H9 (cell line): ENCODE results near the gene TMEM175. TPM values are rescaled to one million over a fixed set of nuclear protein-coding genes. Genes with fewer than 3 reads are reported as not detected.

Source experiments
- DNase-seq: peaks from one replicate; pipeline ENCODE4 v3.0.0-alpha.2; 2017
- H2AFZ ChIP-seq: one replicate; pipeline ENCODE4 v1.6.1; 2013; ENCODE audit warnings: mild to moderate bottlenecking, low read length, control low read depth, moderate library complexity
- H2AK5ac ChIP-seq: 2 replicates; pipeline ENCODE4 v1.6.1; 2013; ENCODE audit warnings: low read length, control low read depth, mixed read lengths; ENCODE audit not compliant: insufficient read length
- H2BK120ac ChIP-seq: one replicate; pipeline ENCODE4 v1.6.1; 2013; ENCODE audit warnings: low read depth, mild to moderate bottlenecking, low read length, control low read depth, inconsistent platforms; ENCODE audit not compliant: poor library complexity, severe bottlenecking
- H2BK12ac ChIP-seq: 2 replicates; pipeline ENCODE4 v1.6.1; 2013; ENCODE audit warnings: low read length, control low read depth, mixed read lengths, low read depth; ENCODE audit not compliant: insufficient read length
- H2BK15ac ChIP-seq: 2 replicates; pipeline ENCODE4 v1.6.1; 2013; ENCODE audit warnings: low read depth, low read length, control low read depth
- H2BK20ac ChIP-seq: one replicate; pipeline ENCODE4 v1.6.1; 2013; ENCODE audit warnings: low read depth, mild to moderate bottlenecking, low read length, control low read depth, inconsistent platforms; ENCODE audit not compliant: poor library complexity, severe bottlenecking
- H2BK5ac ChIP-seq: 2 replicates; pipeline ENCODE4 v1.6.1; 2013; ENCODE audit warnings: low read length, control low read depth, mixed read lengths; ENCODE audit not compliant: insufficient read length
- H3K14ac ChIP-seq: 2 replicates; pipeline ENCODE4 v1.6.1; 2013; ENCODE audit warnings: low read length, control low read depth; ENCODE audit not compliant: insufficient read depth
- H3K18ac ChIP-seq: 2 replicates; pipeline ENCODE4 v1.6.1; 2013; ENCODE audit warnings: low read depth, mild to moderate bottlenecking, mixed read lengths, low read length, control low read depth; ENCODE audit not compliant: insufficient read length
- H3K23ac ChIP-seq: 2 replicates; pipeline ENCODE4 v1.6.1; 2013; ENCODE audit warnings: low read length, control low read depth, mixed read lengths, low read depth; ENCODE audit not compliant: insufficient read length
- H3K23me2 ChIP-seq: 2 replicates; pipeline ENCODE4 v1.6.1; 2013; ENCODE audit warnings: low read depth, mild to moderate bottlenecking, mixed read lengths, low read length, control low read depth; ENCODE audit not compliant: insufficient read length, poor library complexity, severe bottlenecking
- H3K27ac ChIP-seq: 2 replicates; pipeline ENCODE4 v1.5.1; 2013; ENCODE audit warnings: low read length, control low read depth, mixed read lengths, low read depth; ENCODE audit not compliant: insufficient read length
- H3K27me3 ChIP-seq: 2 replicates; pipeline ENCODE4 v1.6.1; 2013; ENCODE audit warnings: low read length, control low read depth, inconsistent platforms; ENCODE audit not compliant: insufficient read depth
- H3K4ac ChIP-seq: 2 replicates; pipeline ENCODE4 v1.6.1; 2013; ENCODE audit warnings: low read depth, mild to moderate bottlenecking, control low read depth, inconsistent platforms, low read length, moderate library complexity
- H3K4me1 ChIP-seq: 2 replicates; pipeline ENCODE4 v1.6.1; 2013; ENCODE audit warnings: low read length, control low read depth, inconsistent platforms; ENCODE audit not compliant: insufficient read depth
- H3K4me2 ChIP-seq: 2 replicates; pipeline ENCODE4 v1.6.1; 2013; ENCODE audit warnings: low read length, control low read depth, mixed read lengths; ENCODE audit not compliant: insufficient read length, insufficient read depth
- H3K56ac ChIP-seq: 2 replicates; pipeline ENCODE4 v1.6.1; 2013; ENCODE audit warnings: low read depth, mild to moderate bottlenecking, mixed read lengths, low read length, control low read depth; ENCODE audit not compliant: insufficient read length
- H3K79me1 ChIP-seq: 2 replicates; pipeline ENCODE4 v1.6.1; 2013; ENCODE audit warnings: low read depth, mild to moderate bottlenecking, moderate library complexity, low read length, control low read depth, inconsistent platforms; ENCODE audit not compliant: insufficient read depth, poor library complexity, severe bottlenecking
- H3K79me2 ChIP-seq: 2 replicates; pipeline ENCODE4 v1.6.1; 2013; ENCODE audit warnings: low read length, control low read depth, inconsistent platforms; ENCODE audit not compliant: insufficient read depth
- H3K9ac ChIP-seq: 2 replicates; pipeline ENCODE4 v1.6.1; 2013; ENCODE audit warnings: low read length, control low read depth, mixed read lengths; ENCODE audit not compliant: insufficient read length; ENCODE audit errors: extremely low read depth
- H3K9me3 ChIP-seq: one replicate; pipeline ENCODE4 v1.6.1; 2013; ENCODE audit warnings: low read depth, low read length, inconsistent platforms; ENCODE audit not compliant: control insufficient read depth
- H3T11ph ChIP-seq: one replicate; pipeline ENCODE4 v1.6.1; 2013; ENCODE audit warnings: mild to moderate bottlenecking, low read length, control low read depth, inconsistent platforms
- H4K20me1 ChIP-seq: one replicate; pipeline ENCODE4 v1.6.1; 2013; ENCODE audit not compliant: control insufficient read depth, insufficient read length, insufficient read depth
- H4K5ac ChIP-seq: 2 replicates; pipeline ENCODE4 v1.6.1; 2013; ENCODE audit warnings: low read depth, mild to moderate bottlenecking, mixed read lengths, low read length, control low read depth; ENCODE audit not compliant: insufficient read length
- H4K8ac ChIP-seq: replicated peaks from 2 replicates; pipeline ENCODE4 v1.6.1; 2013; ENCODE audit warnings: low read length, control low read depth, mixed read lengths, low read depth; ENCODE audit not compliant: insufficient read length
- H4K91ac ChIP-seq: 2 replicates; pipeline ENCODE4 v1.6.1; 2013; ENCODE audit warnings: low read depth, mild to moderate bottlenecking, moderate library complexity, mixed read lengths, low read length, control low read depth; ENCODE audit not compliant: insufficient read length
- H3K27ac Mint-ChIP-seq, 3 experiments: 2 replicates in 2 of 3; 3 replicates in 1 of 3; pipeline ENCODE4 v1.8.0; 2020 to 2021; ENCODE audit warnings: mixed read lengths in 3 of 3, mild to moderate bottlenecking in 1 of 3, moderate library complexity in 1 of 3
- H3K27me3 Mint-ChIP-seq: 2 replicates; pipeline ENCODE4 v1.8.0; 2021; ENCODE audit warnings: low read depth, mild to moderate bottlenecking, moderate library complexity, mixed read lengths
- H3K36me3 Mint-ChIP-seq, 3 experiments: 2 replicates in 2 of 3; 3 replicates in 1 of 3; pipeline ENCODE4 v1.8.0; 2020 to 2021; ENCODE audit warnings: low read depth in 3 of 3, mixed read lengths in 3 of 3; ENCODE audit not compliant: insufficient read depth in 1 of 3
- H3K4me1 Mint-ChIP-seq, 2 experiments: 2 replicates each; pipeline ENCODE4 v1.8.0; 2020; ENCODE audit warnings: mixed read lengths in 2 of 2
- H3K4me3 Mint-ChIP-seq, 2 experiments: 2 replicates in 1 of 2; 3 replicates in 1 of 2; pipeline ENCODE4 v1.8.0; 2020 to 2021; ENCODE audit warnings: mild to moderate bottlenecking in 2 of 2, mixed read lengths in 2 of 2, moderate library complexity in 1 of 2
- H3K9me3 Mint-ChIP-seq, 2 experiments: 2 replicates in 1 of 2; 3 replicates in 1 of 2; pipeline ENCODE4 v1.8.0; 2020; ENCODE audit warnings: mild to moderate bottlenecking in 2 of 2, mixed read lengths in 2 of 2, moderate library complexity in 1 of 2
- WGBS: extraction: QIAGEN DNeasy Blood & Tissue Kit; methylation state at CpG from one replicate; pipeline ENCODE4 v1.1.7; 2013; ENCODE audit warnings: missing lambda C conversion rate, low lambda C conversion rate, mixed read lengths; ENCODE audit not compliant: insufficient read length; ENCODE audit errors: extremely low coverage; 5-methylcytosine and 5-hydroxymethylcytosine counted together
- total RNA-seq: library from RNA; stranded (reverse); gene quantifications from 2 replicates; pipeline ENCODE4 v1.2.1, GENCODE V29; 2021
- TF ChIP-seq, protein P1 (sequence below): fragments of 200-600 bp; sonication (generic); conservative IDR thresholded peaks from 3 replicates; pipeline ENCODE4 v1.8.0; 2021; ENCODE audit warnings: antibody characterized with exemption, mild to moderate bottlenecking

Gene TMEM175
- total RNA-seq, 1 experiment from 2014 or later, result 6.4 TPM

DNA sequence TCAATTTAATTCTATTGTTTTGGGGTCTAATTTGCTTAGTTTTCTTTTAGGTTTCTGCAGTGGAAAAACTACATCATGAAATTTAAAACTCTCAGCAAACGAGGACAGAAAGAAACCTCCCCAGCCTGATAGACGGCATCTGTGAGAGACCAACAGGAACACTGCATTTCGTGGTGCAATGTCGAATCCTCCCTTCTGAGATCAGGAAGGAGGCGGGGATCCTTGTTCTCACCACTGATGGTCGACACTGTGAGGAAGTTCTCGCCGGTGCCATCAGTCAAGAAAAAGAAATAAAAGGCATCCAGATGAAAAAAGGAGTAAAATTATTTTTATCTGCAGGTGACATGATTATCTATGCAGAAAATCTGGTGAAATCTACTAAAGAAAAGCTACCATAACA is 16.7 kb upstream of the TMEM175 start:
- Histone ChIP-seq H3K4me1 (no peaks in the 10 kb centered on the region), H4K5ac (no peak overlapping the region), H3K27ac (no peak overlapping the region), H2BK15ac (no peak overlapping the region), H4K20me1 (no peaks in the 10 kb centered on the region), H3K9ac (no peak overlapping the region), H2AFZ (no peak overlapping the region), H3K56ac (no peak overlapping the region), H2BK5ac (no peak overlapping the region), H2BK12ac (no peak overlapping the region), H3T11ph (no peak overlapping the region), H3K23ac (no peak overlapping the region), H3K9me3 (no peaks in the 10 kb centered on the region), H2AK5ac (no peak overlapping the region), H3K79me1 (peaks cover 9% of the 10 kb centered on the region), H2BK20ac (no peak overlapping the region), H4K8ac (no peak overlapping the region), H2BK120ac (no peak overlapping the region), H3K14ac (no peak overlapping the region), H3K4ac (no peak overlapping the region), H3K79me2 (peaks cover 13% of the 10 kb centered on the region; the same call in 1 of the 2 replicates), H3K23me2 (no peaks in the 10 kb centered on the region), H4K91ac (no peak overlapping the region), H3K27me3 (no peaks in the 10 kb centered on the region), H3K4me2 (no peak overlapping the region), H3K18ac (no peak overlapping the region)
- Mint-ChIP-seq H3K4me1 (peaks cover 6 to 7% of the 10 kb centered on the region in 2 experiments), H3K9me3 (no peaks in the 10 kb centered on the region), H3K36me3 (peaks cover 2 to 19% (median 17%) of the 10 kb centered on the region in 3 experiments; a peak in 5 of 7 replicates), H3K27me3 (no peaks in the 10 kb centered on the region; the same call in 1 of the 2 replicates), H3K27ac (peak overlapping the region in 1 of 3 experiments; percentile 0; a peak in 2 of 7 replicates), H3K4me3 (no peak overlapping the region)
- TF ChIP-seq, protein P1, sequence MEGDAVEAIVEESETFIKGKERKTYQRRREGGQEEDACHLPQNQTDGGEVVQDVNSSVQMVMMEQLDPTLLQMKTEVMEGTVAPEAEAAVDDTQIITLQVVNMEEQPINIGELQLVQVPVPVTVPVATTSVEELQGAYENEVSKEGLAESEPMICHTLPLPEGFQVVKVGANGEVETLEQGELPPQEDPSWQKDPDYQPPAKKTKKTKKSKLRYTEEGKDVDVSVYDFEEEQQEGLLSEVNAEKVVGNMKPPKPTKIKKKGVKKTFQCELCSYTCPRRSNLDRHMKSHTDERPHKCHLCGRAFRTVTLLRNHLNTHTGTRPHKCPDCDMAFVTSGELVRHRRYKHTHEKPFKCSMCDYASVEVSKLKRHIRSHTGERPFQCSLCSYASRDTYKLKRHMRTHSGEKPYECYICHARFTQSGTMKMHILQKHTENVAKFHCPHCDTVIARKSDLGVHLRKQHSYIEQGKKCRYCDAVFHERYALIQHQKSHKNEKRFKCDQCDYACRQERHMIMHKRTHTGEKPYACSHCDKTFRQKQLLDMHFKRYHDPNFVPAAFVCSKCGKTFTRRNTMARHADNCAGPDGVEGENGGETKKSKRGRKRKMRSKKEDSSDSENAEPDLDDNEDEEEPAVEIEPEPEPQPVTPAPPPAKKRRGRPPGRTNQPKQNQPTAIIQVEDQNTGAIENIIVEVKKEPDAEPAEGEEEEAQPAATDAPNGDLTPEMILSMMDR, result no peak
- no CpG with 5 or more reads among the region's 8 CpGs for WGBS
- DNase-seq, result no peak
